ENCODE results near the gene CDH13. TPM values are rescaled to one million over a fixed set of nuclear protein-coding genes. Genes with fewer than 3 reads are reported as not detected.

CDH13 gene
- total and polyA plus RNA-seq, 2 experiments from 2014 or later = 1.6 to 4.4 TPM

GRCh38 chr16:83244057-83244456 is 617.3 kb downstream of the CDH13 start:
- H3K9me3 Mint-ChIP-seq = no peaks in the 10 kb centered on the region
- peaks cover 14% of the 10 kb centered on the region for H3K4me1 Mint-ChIP-seq
- DNase-seq (ENCODE audit: low spot score) (no peak), ATAC-seq (no peak)
- H3K27me3 Mint-ChIP-seq (ENCODE audit: insufficient read depth, low read depth, poor library complexity) = peaks cover 3% of the 10 kb centered on the region
- Histone ChIP-seq H3K4me1 (ENCODE audit: insufficient read depth) (peaks cover 6% of the 10 kb centered on the region; the same call in 1 of the 2 replicates), H3K4me2 (no peak overlapping the region), H3K27me3 (ENCODE audit: insufficient read depth) (no peaks in the 10 kb centered on the region), H4K20me1 (replicated peaks; ENCODE audit: insufficient read depth) (no peaks in the 10 kb centered on the region), H3K79me2 (replicated peaks; ENCODE audit: insufficient read depth) (no peaks in the 10 kb centered on the region), H3K27ac (ENCODE audit: low read depth) (no peak overlapping the region), H3K4me3 (no peak overlapping the region), H3F3A (replicated peaks; ENCODE audit: low read depth) (no peaks in the 10 kb centered on the region), H2AFZ (no peak overlapping the region), H3K36me3 (ENCODE audit: insufficient read depth) (no peaks in the 10 kb centered on the region), H3K9me2 (ENCODE audit: insufficient read depth) (0 out of 2 replicates have a peak, but pooled peaks cover 7% of the 10 kb centered on the region)
- no peak overlapping the region for H3K4me3 Mint-ChIP-seq
- no peaks in the 10 kb centered on the region for H3K36me3 Mint-ChIP-seq (ENCODE audit: low read depth)
- no peak for TF ChIP-seq ETS1 (IDR thresholded peaks at IDR 0.05)
- TF ChIP-seq, protein P1, sequence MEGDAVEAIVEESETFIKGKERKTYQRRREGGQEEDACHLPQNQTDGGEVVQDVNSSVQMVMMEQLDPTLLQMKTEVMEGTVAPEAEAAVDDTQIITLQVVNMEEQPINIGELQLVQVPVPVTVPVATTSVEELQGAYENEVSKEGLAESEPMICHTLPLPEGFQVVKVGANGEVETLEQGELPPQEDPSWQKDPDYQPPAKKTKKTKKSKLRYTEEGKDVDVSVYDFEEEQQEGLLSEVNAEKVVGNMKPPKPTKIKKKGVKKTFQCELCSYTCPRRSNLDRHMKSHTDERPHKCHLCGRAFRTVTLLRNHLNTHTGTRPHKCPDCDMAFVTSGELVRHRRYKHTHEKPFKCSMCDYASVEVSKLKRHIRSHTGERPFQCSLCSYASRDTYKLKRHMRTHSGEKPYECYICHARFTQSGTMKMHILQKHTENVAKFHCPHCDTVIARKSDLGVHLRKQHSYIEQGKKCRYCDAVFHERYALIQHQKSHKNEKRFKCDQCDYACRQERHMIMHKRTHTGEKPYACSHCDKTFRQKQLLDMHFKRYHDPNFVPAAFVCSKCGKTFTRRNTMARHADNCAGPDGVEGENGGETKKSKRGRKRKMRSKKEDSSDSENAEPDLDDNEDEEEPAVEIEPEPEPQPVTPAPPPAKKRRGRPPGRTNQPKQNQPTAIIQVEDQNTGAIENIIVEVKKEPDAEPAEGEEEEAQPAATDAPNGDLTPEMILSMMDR (conservative IDR thresholded peaks at IDR 0.05; ENCODE audit: low read depth in 2 of 2) = no peak
- H3K27ac Mint-ChIP-seq = no peak overlapping the region

DNA sequence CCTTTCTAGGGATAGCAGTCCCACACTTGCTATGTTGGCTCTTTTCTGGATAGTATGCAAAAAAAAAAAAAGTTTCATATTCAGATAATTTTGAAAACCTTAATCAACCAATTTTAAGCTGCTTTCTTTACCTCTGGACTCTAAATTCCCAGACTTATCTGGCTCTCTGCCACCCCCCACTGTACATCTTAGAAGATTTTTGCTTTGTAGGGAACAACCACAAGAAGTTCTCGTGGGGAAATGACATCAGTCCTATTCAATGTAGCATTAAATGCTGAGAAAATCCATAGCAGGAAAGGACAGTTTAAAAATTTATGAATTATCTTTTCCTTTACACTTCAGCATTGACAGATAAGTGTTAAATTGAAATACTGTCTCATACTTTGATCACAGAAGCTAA is 618.3 kb downstream of the CDH13 start:
- no peak for DNase-seq (ENCODE audit: low spot score)
- Histone ChIP-seq H3K4me3 (no peak overlapping the region), H3K4me1 (ENCODE audit: insufficient read depth) (peaks cover 6% of the 10 kb centered on the region; the same call in 1 of the 2 replicates), H3K4me2 (no peak overlapping the region), H3K27ac (ENCODE audit: low read depth) (no peak overlapping the region), H3F3A (replicated peaks; ENCODE audit: low read depth) (no peaks in the 10 kb centered on the region), H2AFZ (no peak overlapping the region), H3K9me2 (ENCODE audit: insufficient read depth) (0 out of 2 replicates have a peak, but pooled peaks cover 6% of the 10 kb centered on the region), H3K27me3 (ENCODE audit: insufficient read depth) (no peaks in the 10 kb centered on the region), H3K79me2 (replicated peaks; ENCODE audit: insufficient read depth) (no peaks in the 10 kb centered on the region), H4K20me1 (replicated peaks; ENCODE audit: insufficient read depth) (no peaks in the 10 kb centered on the region), H3K36me3 (ENCODE audit: insufficient read depth) (no peaks in the 10 kb centered on the region)
- Mint-ChIP-seq H3K4me1 (peaks cover 14% of the 10 kb centered on the region), H3K4me3 (no peak overlapping the region), H3K27ac (no peak overlapping the region), H3K27me3 (ENCODE audit: insufficient read depth, low read depth, poor library complexity) (peaks cover 5% of the 10 kb centered on the region), H3K9me3 (no peaks in the 10 kb centered on the region), H3K36me3 (ENCODE audit: low read depth) (no peaks in the 10 kb centered on the region)
- TF ChIP-seq, protein P1 (conservative IDR thresholded peaks at IDR 0.05; ENCODE audit: low read depth in 2 of 2) = no peak
- TF ChIP-seq CREB1 (CRISPR knock-in tag; IDR thresholded peaks at IDR 0.05; ENCODE audit: low read depth) = no peak
- ATAC-seq = no peak

Measured in GM23338 (cell line).